Keratinocyte (primary cell): Measurements from ENCODE around the gene LRGUK. TPM values are rescaled to one million over a fixed set of nuclear protein-coding genes. Genes with fewer than 3 reads are reported as not detected.

Experiments
- DNase-seq: peaks from one replicate; pipeline ENCODE4 v3.0.0-alpha.2; 2011; ENCODE audit warnings: low read depth, missing footprints, low spot score
- FAIRE-seq: peaks from 2 replicates; lab custom pipeline; 2011; peaks lifted over from hg19 to GRCh38; lab: Jason Lieb, UNC
- H2AFZ ChIP-seq: 2 replicates; pipeline ENCODE4 v1.6.0; 2012; ENCODE audit warnings: low read length, control low read depth, inconsistent platforms; ENCODE audit not compliant: control insufficient read depth
- H3K27ac ChIP-seq: 2 replicates; pipeline ENCODE4 v1.5.1; 2011; ENCODE audit warnings: low read length; ENCODE audit not compliant: control insufficient read depth, insufficient read depth
- H3K27me3 ChIP-seq: 3 replicates; pipeline ENCODE4 v1.6.0; 2011; ENCODE audit warnings: low read length; ENCODE audit not compliant: control insufficient read depth, insufficient read depth; ENCODE audit errors: extremely low read depth
- H3K36me3 ChIP-seq, 2 experiments: 2 replicates in 1 of 2; 3 replicates in 1 of 2; pipeline ENCODE4 v1.5.1; 2011; ENCODE audit warnings: low read length in 2 of 2, mild to moderate bottlenecking in 1 of 2; ENCODE audit not compliant: control insufficient read depth in 2 of 2, insufficient read depth in 2 of 2; ENCODE audit errors: extremely low read depth in 1 of 2
- H3K4me1 ChIP-seq: 3 replicates; pipeline ENCODE4 v1.5.1; 2011; ENCODE audit warnings: low read length; ENCODE audit not compliant: control insufficient read depth, insufficient read depth; ENCODE audit errors: extremely low read depth
- H3K4me2 ChIP-seq: 3 replicates; pipeline ENCODE4 v1.6.0; 2011; ENCODE audit warnings: low read depth, low read length; ENCODE audit not compliant: control insufficient read depth, insufficient read depth; ENCODE audit errors: extremely low read depth
- H3K4me3 ChIP-seq, 3 experiments: fragments of 200-600 bp in 1 of 3; sonication (generic) in 1 of 3; 2 replicates in 2 of 3; 3 replicates in 1 of 3; pipeline ENCODE4 v1.5.1; 2011 to 2016; ENCODE audit warnings: low read length in 3 of 3, mild to moderate bottlenecking in 3 of 3, control low read depth in 2 of 3, inconsistent platforms in 1 of 3, low read depth in 1 of 3, mixed read lengths in 1 of 3, mixed run types in 1 of 3, moderate library complexity in 1 of 3; ENCODE audit not compliant: control insufficient read depth in 2 of 3, insufficient read depth in 2 of 3; ENCODE audit errors: extremely low read depth in 1 of 3
- H3K79me2 ChIP-seq: 2 replicates; pipeline ENCODE4 v1.6.0; 2012; ENCODE audit warnings: low read length; ENCODE audit not compliant: control insufficient read depth, insufficient read depth
- H3K9ac ChIP-seq: 3 replicates; pipeline ENCODE4 v1.6.0; 2011; ENCODE audit warnings: low read length; ENCODE audit not compliant: control insufficient read depth, insufficient read depth; ENCODE audit errors: extremely low read depth
- H3K9me1 ChIP-seq: 3 replicates; pipeline ENCODE4 v1.6.0; 2011; ENCODE audit warnings: low read length; ENCODE audit not compliant: control insufficient read depth, insufficient read depth; ENCODE audit errors: extremely low read depth
- H3K9me3 ChIP-seq: 2 replicates; pipeline ENCODE4 v1.5.1; 2012; ENCODE audit warnings: low read depth, low read length; ENCODE audit not compliant: control insufficient read depth
- H4K20me1 ChIP-seq: 3 replicates; pipeline ENCODE4 v1.6.0; 2011; ENCODE audit warnings: low read length; ENCODE audit not compliant: control insufficient read depth, insufficient read depth; ENCODE audit errors: extremely low read depth
- EZH2 ChIP-seq: IDR thresholded peaks from one replicate; pipeline ENCODE4 v1.6.1; 2012; ENCODE audit warnings: inconsistent platforms, mild to moderate bottlenecking, low read length, moderate library complexity
- dilution Hi-C: fragments of 300-500 bp; cut with MboI; formaldehyde crosslinking; loops from one replicate; pipeline ENCODE4 v1.7.0; 2020; ENCODE audit warnings: low sequenced_read_pairs; ENCODE audit not compliant: extremely low pct_ligation_motif_present
- polyA plus RNA-seq, 5 experiments: library from polyadenylated mRNA; depleted of rRNA in 3 of 5; stranded (reverse) in 3 of 5; stranded (forward) in 1 of 5; unstranded in 1 of 5; fragments of >200 nt; gene quantifications; 1 replicate in 1 of 5; 2 replicates in 3 of 5; 3 replicates in 1 of 5; pipeline versions ENCODE4 v1.2.1 to v1.2.3, GENCODE V29; 2011 to 2012; ENCODE audit warnings: missing spikeins in 2 of 5, low read depth in 1 of 5, low replicate concordance in 1 of 5
- TF ChIP-seq, protein P1 (sequence below), 3 experiments: IDR thresholded peaks in 1 of 3; conservative IDR thresholded peaks in 1 of 3; optimal IDR thresholded peaks in 1 of 3; 2 replicates in 2 of 3; 3 replicates in 1 of 3; pipeline versions ENCODE3 to v1.5.1; 2011; ENCODE audit warnings: low read length in 3 of 3, mild to moderate bottlenecking in 3 of 3, moderate library complexity in 2 of 3, control low read depth in 1 of 3, inconsistent platforms in 1 of 3; ENCODE audit not compliant: insufficient read depth in 2 of 3; ENCODE audit errors: extremely low read depth in 1 of 3

Gene LRGUK
- polyA plus RNA-seq, 1 donor (not counting 4 experiments of a cell fraction or from before 2014, with no cell fraction given): 0.50 TPM

- peak overlapping the region; percentile 1 for H3K4me2 ChIP-seq
- DNase-seq (peak; percentile 66), FAIRE-seq (peak; percentile 89)
- H3K9ac ChIP-seq: no peak overlapping the region
- no peaks in the 10 kb centered on the region for H3K79me2 ChIP-seq
- no peaks in the 10 kb centered on the region for H3K36me3 ChIP-seq
- H3K27me3 ChIP-seq: no peaks in the 10 kb centered on the region
- H3K4me1 ChIP-seq: peaks cover 15% of the 10 kb centered on the region
- H2AFZ ChIP-seq: no peak overlapping the region
- H3K27ac ChIP-seq: no peak overlapping the region
- TF ChIP-seq, protein P1, sequence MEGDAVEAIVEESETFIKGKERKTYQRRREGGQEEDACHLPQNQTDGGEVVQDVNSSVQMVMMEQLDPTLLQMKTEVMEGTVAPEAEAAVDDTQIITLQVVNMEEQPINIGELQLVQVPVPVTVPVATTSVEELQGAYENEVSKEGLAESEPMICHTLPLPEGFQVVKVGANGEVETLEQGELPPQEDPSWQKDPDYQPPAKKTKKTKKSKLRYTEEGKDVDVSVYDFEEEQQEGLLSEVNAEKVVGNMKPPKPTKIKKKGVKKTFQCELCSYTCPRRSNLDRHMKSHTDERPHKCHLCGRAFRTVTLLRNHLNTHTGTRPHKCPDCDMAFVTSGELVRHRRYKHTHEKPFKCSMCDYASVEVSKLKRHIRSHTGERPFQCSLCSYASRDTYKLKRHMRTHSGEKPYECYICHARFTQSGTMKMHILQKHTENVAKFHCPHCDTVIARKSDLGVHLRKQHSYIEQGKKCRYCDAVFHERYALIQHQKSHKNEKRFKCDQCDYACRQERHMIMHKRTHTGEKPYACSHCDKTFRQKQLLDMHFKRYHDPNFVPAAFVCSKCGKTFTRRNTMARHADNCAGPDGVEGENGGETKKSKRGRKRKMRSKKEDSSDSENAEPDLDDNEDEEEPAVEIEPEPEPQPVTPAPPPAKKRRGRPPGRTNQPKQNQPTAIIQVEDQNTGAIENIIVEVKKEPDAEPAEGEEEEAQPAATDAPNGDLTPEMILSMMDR (optimal IDR thresholded peaks at IDR 0.05 in 1 of 3, IDR thresholded peaks at IDR 0.05 in 1 of 3, conservative IDR thresholded peaks at IDR 0.05 in 1 of 3; ENCODE audit: extremely low read depth in 1 of 3, insufficient read depth in 2 of 3, low read length in 3 of 3): no peak
- no peak for TF ChIP-seq EZH2
- H3K4me3 ChIP-seq: no peak overlapping the region
- no peaks in the 10 kb centered on the region for H3K9me3 ChIP-seq
- H4K20me1 ChIP-seq: no peaks in the 10 kb centered on the region
- dilution Hi-C loops: no loop called here
- no peaks in the 10 kb centered on the region for H3K9me1 ChIP-seq
These were observed 47.7 kb downstream of the LRGUK start for GRCh38 chr7:134174795-134175261.

- Histone ChIP-seq H2AFZ (no peak overlapping the region), H3K27me3 (no peaks in the 10 kb centered on the region), H3K4me3 (no peak overlapping the region), H3K4me2 (no peak overlapping the region), H3K9me1 (no peaks in the 10 kb centered on the region), H3K4me1 (peaks cover 15% of the 10 kb centered on the region), H3K36me3 (no peaks in the 10 kb centered on the region), H3K79me2 (no peaks in the 10 kb centered on the region), H4K20me1 (no peaks in the 10 kb centered on the region), H3K27ac (no peak overlapping the region), H3K9me3 (no peaks in the 10 kb centered on the region), H3K9ac (no peak overlapping the region)
- dilution Hi-C loops: no loop called here
- DNase-seq (no peak), FAIRE-seq (no peak)
- TF ChIP-seq EZH2: no peak
- TF ChIP-seq, protein P1 (optimal IDR thresholded peaks at IDR 0.05 in 1 of 3, IDR thresholded peaks at IDR 0.05 in 1 of 3, conservative IDR thresholded peaks at IDR 0.05 in 1 of 3; ENCODE audit: extremely low read depth in 1 of 3, insufficient read depth in 2 of 3, low read length in 3 of 3): no peak
These were observed 48.3 kb downstream of the LRGUK start for GRCh38 chr7:134175334-134176036.
